GM21723 (cell line): ENCODE data around the gene QRFP.
"Not testable (repeated sequence)": the region's sequence is repeated elsewhere in the genome, so short reads cannot be mapped to it uniquely, and the experiment has no call there.

Experiments used
- ATAC-seq: cut with Tn5 transposase; IDR thresholded peaks from one replicate; pipeline ENCODE4 v1.9.1; 2021; ENCODE audit warnings: mild to moderate bottlenecking, moderate library complexity; ENCODE audit not compliant: unreplicated experiment

The QRFP gene

GRCh38 chr9:130857864-130858738, 38.5 kb downstream of the QRFP start:
- ATAC-seq = no peak

GRCh38 chr9:130856474-130856873, 40.1 kb downstream of the QRFP start:
- ATAC-seq = no peak

- no peak for ATAC-seq
Measured at GRCh38 chr9:130854835-130855234, 41.8 kb downstream of the QRFP start.

GRCh38 chr9:130854092-130854491, 42.5 kb downstream of the QRFP start:
- ATAC-seq = no peak

GRCh38 chr9:130852801-130853200, 43.8 kb downstream of the QRFP start:
- no peak for ATAC-seq

- ATAC-seq = no peak
Measured at GRCh38 chr9:130849356-130849755, 47.3 kb downstream of the QRFP start.

- ATAC-seq = not testable (repeated sequence)
Measured at GRCh38 chr9:130848514-130848913, 48.1 kb downstream of the QRFP start.

GRCh38 chr9:130847306-130848217, 49.0 kb downstream of the QRFP start:
- ATAC-seq = no peak

GRCh38 chr9:130846487-130847305, 49.9 kb downstream of the QRFP start:
- ATAC-seq = no peak

- no peak for ATAC-seq
Measured at GRCh38 chr9:130845901-130846481, 50.6 kb downstream of the QRFP start.

GRCh38 chr9:130845254-130845653, 51.4 kb downstream of the QRFP start:
- ATAC-seq = no peak

GRCh38 chr9:130844044-130844451, 52.6 kb downstream of the QRFP start:
- no peak for ATAC-seq

- ATAC-seq = no peak
Measured at GRCh38 chr9:130843049-130843908, 53.3 kb downstream of the QRFP start.
